HCT116 (cell line): Measurements from ENCODE around the gene MYO7A. TPM values are rescaled to one million over a fixed set of nuclear protein-coding genes. Genes with fewer than 3 reads are reported as not detected.

ENCODE experiments used
- ATAC-seq: fragments of 200-7000 bp; cut with Tn5 transposase; 2 replicates; pipeline ENCODE4 v1.9.1; 2020; ENCODE audit warnings: mild to moderate bottlenecking, moderate library complexity
- BruUV-seq: library from RNA; stranded (reverse); fragments of 400-500 nt; replicated peaks from 2 replicates; lab custom pipeline; 2021; lab: Mats Ljungman, UMichigan
- CTCF ChIA-PET: fragments of 300-600 bp; sonication (Branson Sonifier 250); formaldehyde crosslinking; loops from one replicate; lab custom pipeline; 2021; ENCODE audit warnings: antibody characterized with exemption; lab: Charles Lee
- POLR2A ChIA-PET: fragments of 300-600, 350-600 bp; sonication (Branson Sonifier 250); formaldehyde crosslinking; loops from one replicate; lab custom pipeline; 2021; ENCODE audit warnings: antibody characterized with exemption; lab: Charles Lee
- RAD21 ChIA-PET, 2 experiments: fragments of 300-600 bp; sonication (Branson Sonifier 250); formaldehyde crosslinking; loops; one replicate each; lab custom pipeline; 2023; ENCODE audit warnings: low total read pairs in 2 of 2; ENCODE audit not compliant: uncharacterized antibody in 2 of 2, unreplicated experiment in 2 of 2, low non-redundant PET in 1 of 2; lab: Charles Lee
- DNase-seq: peaks from one replicate; pipeline ENCODE4 v3.0.0-alpha.2; 2010; ENCODE audit warnings: low read depth, low spot score
- H2AFZ ChIP-seq: fragments of 200-600 bp; shearing (Covaris generic), sonication (generic); 2 replicates; pipeline ENCODE4 v1.6.1; 2017; ENCODE audit warnings: low read depth, mixed run types, mixed read lengths, antibody characterized with exemption, low read length; ENCODE audit not compliant: poor library complexity, severe bottlenecking
- H3K27ac ChIP-seq: 2 replicates; pipeline ENCODE4 v1.5.1; 2012; ENCODE audit warnings: low read depth, low read length
- H3K27me3 ChIP-seq: fragments of 200-600 bp; sonication (generic); 2 replicates; pipeline ENCODE4 v1.6.1; 2016; ENCODE audit warnings: mixed run types, low read length, mixed read lengths; ENCODE audit not compliant: insufficient read depth
- H3K36me3 ChIP-seq, 2 experiments: fragments of 200-500 bp in 1 of 2; fragments of 200-600 bp in 1 of 2; sonication (Bioruptor generic) in 1 of 2; sonication (generic) in 1 of 2; 2 replicates each; pipeline versions ENCODE4 v1.5.1 to v1.6.1; 2014 to 2016; ENCODE audit warnings: low read length in 2 of 2, inconsistent platforms in 1 of 2, mixed read lengths in 1 of 2, mixed run types in 1 of 2; ENCODE audit not compliant: insufficient read depth in 2 of 2, control insufficient read depth in 1 of 2
- H3K4me1 ChIP-seq, 2 experiments: fragments of 200-600 bp in 1 of 2; sonication (generic) in 1 of 2; 2 replicates each; pipeline versions ENCODE4 v1.5.1 to v1.6.1; 2012 to 2017; ENCODE audit warnings: low read length in 2 of 2, inconsistent platforms in 1 of 2, mild to moderate bottlenecking in 1 of 2, mixed read lengths in 1 of 2, mixed run types in 1 of 2, moderate library complexity in 1 of 2; ENCODE audit not compliant: insufficient read depth in 2 of 2, control insufficient read depth in 1 of 2
- H3K4me2 ChIP-seq: fragments of 200-600 bp; sonication (generic); 2 replicates; pipeline ENCODE4 v1.6.1; 2017; ENCODE audit warnings: mixed run types, low read length, mixed read lengths
- H3K4me3 ChIP-seq, 2 experiments: fragments of 200-600 bp in 1 of 2; sonication (generic) in 1 of 2; replicated peaks in 1 of 2; 2 replicates each; pipeline ENCODE4 v1.5.1; 2011 to 2016; ENCODE audit warnings: low read length in 2 of 2, control low read depth in 1 of 2, low read depth in 1 of 2, mild to moderate bottlenecking in 1 of 2, mixed read lengths in 1 of 2, mixed run types in 1 of 2
- H3K79me2 ChIP-seq: fragments of 200-600 bp; sonication (generic); 2 replicates; pipeline ENCODE4 v1.6.1; 2017; ENCODE audit warnings: mild to moderate bottlenecking, mixed run types, low read length, moderate library complexity, mixed read lengths; ENCODE audit not compliant: insufficient read depth
- H3K9ac ChIP-seq: fragments of 200-600 bp; sonication (generic); 2 replicates; pipeline ENCODE4 v1.6.1; 2016; ENCODE audit warnings: low read length, mixed read lengths
- H3K9me2 ChIP-seq: fragments of 200-600 bp; sonication (generic), shearing (Covaris generic); 2 replicates; pipeline ENCODE4 v1.6.1; 2017; ENCODE audit warnings: mixed run types, mild to moderate bottlenecking, moderate library complexity; ENCODE audit not compliant: insufficient read depth
- H3K9me3 ChIP-seq, 2 experiments: fragments of 200-500 bp in 1 of 2; fragments of 200-600 bp in 1 of 2; sonication (Bioruptor generic) in 1 of 2; sonication (generic) in 1 of 2; 2 replicates each; pipeline ENCODE4 v1.6.1; 2014 to 2017; ENCODE audit warnings: low read length in 2 of 2, mixed read lengths in 2 of 2, inconsistent platforms in 1 of 2, low read depth in 1 of 2, mild to moderate bottlenecking in 1 of 2, mixed run types in 1 of 2, moderate library complexity in 1 of 2; ENCODE audit not compliant: control insufficient read depth in 1 of 2, insufficient read depth in 1 of 2
- H4K20me1 ChIP-seq: fragments of 200-600 bp; sonication (generic), shearing (Covaris generic); 2 replicates; pipeline ENCODE4 v1.6.1; 2017; ENCODE audit warnings: mixed run types, mild to moderate bottlenecking, moderate library complexity; ENCODE audit not compliant: insufficient read depth
- CBX3 ChIP-seq: IDR thresholded peaks from 2 replicates; pipeline ENCODE4 v1.6.1; 2012; ENCODE audit warnings: low read depth
- EZH2 ChIP-seq: fragments of 200-600 bp; sonication (generic); IDR thresholded peaks from 2 replicates; pipeline ENCODE4 v1.6.1; 2017; ENCODE audit warnings: antibody characterized with exemption, mixed run types
- FOSL1 ChIP-seq: IDR thresholded peaks from 2 replicates; pipeline ENCODE4 v1.6.1; 2012; ENCODE audit warnings: low read depth
- SRF ChIP-seq: IDR thresholded peaks from 2 replicates; pipeline ENCODE4 v1.6.1; 2012; ENCODE audit warnings: low read depth
- ZFX ChIP-seq: fragments of 450-650 bp; IDR thresholded peaks from 2 replicates; pipeline ENCODE4 v1.6.1; 2017
- intact Hi-C: fragments of 100-400 bp; cut with micrococcal nuclease; formaldehyde crosslinking; loops from 2 replicates; pipeline ENCODE4 v1.10.0; 2022
- total RNA-seq: library from RNA; stranded (reverse); gene quantifications from one replicate; pipeline ENCODE4 v1.2.1, GENCODE V29; 2021; ENCODE audit not compliant: unreplicated experiment
- TF ChIP-seq, protein P1 (sequence below): IDR thresholded peaks from 2 replicates; pipeline ENCODE4 v1.6.1; 2011; ENCODE audit warnings: mild to moderate bottlenecking, low read length, moderate library complexity; ENCODE audit not compliant: insufficient replicate concordance; ENCODE audit errors: extremely low read depth
- TF ChIP-seq, protein P2 (sequence below): IDR thresholded peaks from 2 replicates; pipeline ENCODE4 v1.6.1; 2012; ENCODE audit warnings: low read depth

MYO7A gene
- total RNA-seq, 1 experiment from 2014 or later, result 1.8 TPM

DNA sequence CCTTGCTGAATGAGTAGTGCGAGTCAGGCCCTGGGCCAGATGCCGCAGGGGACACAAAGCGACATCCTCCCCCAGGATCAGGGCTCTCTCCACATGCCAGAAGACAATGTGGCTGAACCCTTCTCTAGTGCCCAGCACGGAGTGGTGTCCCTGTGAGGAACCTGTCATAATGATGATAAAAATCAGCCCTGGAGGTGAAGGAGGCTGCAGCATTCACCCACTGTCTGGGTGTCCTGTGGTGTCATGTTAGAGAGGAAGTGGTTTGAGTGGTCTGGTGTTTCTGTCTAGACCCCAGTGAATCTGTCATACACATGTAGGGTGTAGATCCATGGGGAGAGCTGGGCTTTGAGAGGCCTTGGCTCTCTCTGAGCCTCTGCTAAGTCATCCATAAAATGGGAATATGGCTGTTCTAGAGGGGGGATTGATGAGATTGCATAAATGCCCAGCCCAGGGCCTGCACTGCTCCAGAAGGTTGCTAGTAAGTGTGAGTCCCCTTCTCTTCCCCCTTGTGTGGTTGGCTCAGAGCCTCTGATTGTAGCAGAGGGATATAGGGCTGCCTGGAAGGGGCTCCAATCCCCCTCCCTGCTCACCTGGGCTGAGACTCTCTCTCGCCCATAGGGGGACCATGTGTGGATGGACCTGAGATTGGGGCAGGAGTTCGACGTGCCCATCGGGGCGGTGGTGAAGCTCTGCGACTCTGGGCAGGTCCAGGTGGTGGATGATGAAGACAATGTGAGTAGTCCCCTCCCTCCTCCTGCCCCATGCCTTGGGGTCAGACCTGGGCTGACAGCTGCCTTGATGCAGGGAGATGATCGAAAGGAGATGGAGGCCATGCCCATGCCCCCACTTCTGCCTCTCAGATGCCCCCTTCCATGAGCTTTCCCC is 14.3 kb downstream of the MYO7A start:
- no peak for TF ChIP-seq SRF
- TF ChIP-seq, protein P1, sequence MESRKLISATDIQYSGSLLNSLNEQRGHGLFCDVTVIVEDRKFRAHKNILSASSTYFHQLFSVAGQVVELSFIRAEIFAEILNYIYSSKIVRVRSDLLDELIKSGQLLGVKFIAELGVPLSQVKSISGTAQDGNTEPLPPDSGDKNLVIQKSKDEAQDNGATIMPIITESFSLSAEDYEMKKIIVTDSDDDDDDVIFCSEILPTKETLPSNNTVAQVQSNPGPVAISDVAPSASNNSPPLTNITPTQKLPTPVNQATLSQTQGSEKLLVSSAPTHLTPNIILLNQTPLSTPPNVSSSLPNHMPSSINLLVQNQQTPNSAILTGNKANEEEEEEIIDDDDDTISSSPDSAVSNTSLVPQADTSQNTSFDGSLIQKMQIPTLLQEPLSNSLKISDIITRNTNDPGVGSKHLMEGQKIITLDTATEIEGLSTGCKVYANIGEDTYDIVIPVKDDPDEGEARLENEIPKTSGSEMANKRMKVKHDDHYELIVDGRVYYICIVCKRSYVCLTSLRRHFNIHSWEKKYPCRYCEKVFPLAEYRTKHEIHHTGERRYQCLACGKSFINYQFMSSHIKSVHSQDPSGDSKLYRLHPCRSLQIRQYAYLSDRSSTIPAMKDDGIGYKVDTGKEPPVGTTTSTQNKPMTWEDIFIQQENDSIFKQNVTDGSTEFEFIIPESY, result no peak
- TF ChIP-seq CBX3, result no peak
- TF ChIP-seq FOSL1, result no peak
- no peak for TF ChIP-seq ZFX
- TF ChIP-seq, protein P2, sequence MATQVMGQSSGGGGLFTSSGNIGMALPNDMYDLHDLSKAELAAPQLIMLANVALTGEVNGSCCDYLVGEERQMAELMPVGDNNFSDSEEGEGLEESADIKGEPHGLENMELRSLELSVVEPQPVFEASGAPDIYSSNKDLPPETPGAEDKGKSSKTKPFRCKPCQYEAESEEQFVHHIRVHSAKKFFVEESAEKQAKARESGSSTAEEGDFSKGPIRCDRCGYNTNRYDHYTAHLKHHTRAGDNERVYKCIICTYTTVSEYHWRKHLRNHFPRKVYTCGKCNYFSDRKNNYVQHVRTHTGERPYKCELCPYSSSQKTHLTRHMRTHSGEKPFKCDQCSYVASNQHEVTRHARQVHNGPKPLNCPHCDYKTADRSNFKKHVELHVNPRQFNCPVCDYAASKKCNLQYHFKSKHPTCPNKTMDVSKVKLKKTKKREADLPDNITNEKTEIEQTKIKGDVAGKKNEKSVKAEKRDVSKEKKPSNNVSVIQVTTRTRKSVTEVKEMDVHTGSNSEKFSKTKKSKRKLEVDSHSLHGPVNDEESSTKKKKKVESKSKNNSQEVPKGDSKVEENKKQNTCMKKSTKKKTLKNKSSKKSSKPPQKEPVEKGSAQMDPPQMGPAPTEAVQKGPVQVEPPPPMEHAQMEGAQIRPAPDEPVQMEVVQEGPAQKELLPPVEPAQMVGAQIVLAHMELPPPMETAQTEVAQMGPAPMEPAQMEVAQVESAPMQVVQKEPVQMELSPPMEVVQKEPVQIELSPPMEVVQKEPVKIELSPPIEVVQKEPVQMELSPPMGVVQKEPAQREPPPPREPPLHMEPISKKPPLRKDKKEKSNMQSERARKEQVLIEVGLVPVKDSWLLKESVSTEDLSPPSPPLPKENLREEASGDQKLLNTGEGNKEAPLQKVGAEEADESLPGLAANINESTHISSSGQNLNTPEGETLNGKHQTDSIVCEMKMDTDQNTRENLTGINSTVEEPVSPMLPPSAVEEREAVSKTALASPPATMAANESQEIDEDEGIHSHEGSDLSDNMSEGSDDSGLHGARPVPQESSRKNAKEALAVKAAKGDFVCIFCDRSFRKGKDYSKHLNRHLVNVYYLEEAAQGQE, result no peak
- TF ChIP-seq EZH2, result no peak
- no peak overlapping the region for H3K4me2 ChIP-seq
- ChIA-PET POLR2A (no interaction called here), CTCF (no interaction called here), RAD21 (no interaction called here)
- H3K9me3 ChIP-seq, result no peaks in the 10 kb centered on the region
- H3K36me3 ChIP-seq, result no peaks in the 10 kb centered on the region
- DNase-seq (no peak), ATAC-seq (no peak)
- no peak overlapping the region for H3K27ac ChIP-seq
- no peaks in the 10 kb centered on the region for H3K9me2 ChIP-seq
- no TSS peak for BruUV-seq
- H3K9ac ChIP-seq, result no peak overlapping the region
- H3K27me3 ChIP-seq, result no peaks in the 10 kb centered on the region
- H4K20me1 ChIP-seq, result no peaks in the 10 kb centered on the region
- H3K79me2 ChIP-seq, result no peaks in the 10 kb centered on the region
- peaks cover 0 to 5% of the 10 kb centered on the region in 2 experiments; a peak in 1 of 4 replicates for H3K4me1 ChIP-seq
- H3K4me3 ChIP-seq, result no peak overlapping the region
- intact Hi-C loops, result no loop called here
- H2AFZ ChIP-seq, result no peak overlapping the region
